ENCODE results near the gene HNRNPUL2. TPM values are rescaled to one million over a fixed set of nuclear protein-coding genes. Genes with fewer than 3 reads are reported as not detected.

HNRNPUL2 gene
- total and polyA plus RNA-seq, 9 of the 15 experiments (the other 6 are each of a cell fraction or from before 2014, with no cell fraction given) = 0.89 to 44.3 (median 15.2) TPM

GRCh38 chr11:62671608-62672389 is 55.5 kb downstream of the HNRNPUL2 start, which contains the start of the genes LBHD1 and UQCC3 (continued):
- TF ChIP-seq ZBTB40 (IDR thresholded peaks at IDR 0.05) (peak; percentile 76), ZBTB40 (CRISPR knock-in tag; IDR thresholded peaks at IDR 0.05) (no peak), PURB (CRISPR knock-in tag; IDR thresholded peaks at IDR 0.05; ENCODE audit: low read depth) (no peak), MAX (CRISPR knock-in tag; IDR thresholded peaks at IDR 0.05) (peak; percentile 85; the same call in 1 of the 2 replicates), TBL1XR1 (IDR thresholded peaks at IDR 0.05; ENCODE audit: low read length in 2 of 2) (no peak), EP400 (IDR thresholded peaks at IDR 0.05) (peak; percentile 90), ASH1L (IDR thresholded peaks at IDR 0.05; ENCODE audit: borderline replicate concordance, low read depth, partially characterized antibody) (no peak), ZNF134 (CRISPR knock-in tag; conservative IDR thresholded peaks at IDR 0.05) (no peak), JUNB (CRISPR knock-in tag; conservative IDR thresholded peaks at IDR 0.05) (no peak), PHF21A (IDR thresholded peaks at IDR 0.05; ENCODE audit: borderline replicate concordance, low read depth) (no peak), NFIC (IDR thresholded peaks at IDR 0.05) (peak; percentile 49; the same call in 1 of the 2 replicates), ZSCAN32 (CRISPR knock-in tag; IDR thresholded peaks at IDR 0.05) (no peak), SMARCA5 (IDR thresholded peaks at IDR 0.05) (no peak), CHD4 (IDR thresholded peaks at IDR 0.05; ENCODE audit: insufficient read depth, insufficient replicate concordance, low read depth, low read length, poor library complexity, severe bottlenecking) (no peak), ZBTB49 (CRISPR knock-in tag; IDR thresholded peaks at IDR 0.05; ENCODE audit: borderline replicate concordance) (no peak)
